PC-9 (cell line): ENCODE data around the gene GPR176. TPM values are rescaled to one million over a fixed set of nuclear protein-coding genes. Genes with fewer than 3 reads are reported as not detected.

Experiments
- BruUV-seq: library from RNA; stranded (reverse); fragments of 400-500 nt; replicated peaks from 2 replicates; lab custom pipeline; 2021; lab: Mats Ljungman, UMichigan
- CTCF ChIA-PET: fragments of 300-600 bp; sonication (Branson Sonifier 250); formaldehyde crosslinking; loops from one replicate; lab custom pipeline; 2022; ENCODE audit warnings: antibody characterized with exemption; lab: Charles Lee
- POLR2A ChIA-PET: fragments of 300-600 bp; sonication (Branson Sonifier 250); formaldehyde crosslinking; loops from one replicate; lab custom pipeline; 2022; ENCODE audit warnings: antibody characterized with exemption; ENCODE audit not compliant: unreplicated experiment; lab: Charles Lee
- DNase-seq, 2 experiments: peaks; one replicate each; pipeline versions ENCODE4 v3.0.0 to v3.0.0-alpha.2; 2015 to 2022; ENCODE audit warnings: mixed read lengths in 1 of 2
- H2AFZ ChIP-seq: fragments of 200-600 bp; sonication (generic); 2 replicates; pipeline ENCODE4 v1.8.1; 2017; ENCODE audit warnings: antibody characterized with exemption
- H3F3A ChIP-seq: fragments of 200-600 bp; sonication (generic); 2 replicates; pipeline ENCODE4 v1.8.1; 2017; ENCODE audit warnings: antibody characterized with exemption, mild to moderate bottlenecking, low read depth; ENCODE audit not compliant: insufficient read depth
- H3K27ac ChIP-seq: fragments of 200-600 bp; sonication (generic); 2 replicates; pipeline ENCODE4 v1.6.1; 2016; ENCODE audit warnings: mixed run types
- H3K27me3 ChIP-seq: fragments of 200-600 bp; sonication (generic); 2 replicates; pipeline ENCODE4 v1.6.1; 2016; ENCODE audit warnings: low read depth, mixed run types; ENCODE audit not compliant: insufficient read depth
- H3K36me3 ChIP-seq: fragments of 200-600 bp; sonication (generic); 2 replicates; pipeline ENCODE4 v1.6.1; 2016; ENCODE audit warnings: low read depth, mixed run types
- H3K4me1 ChIP-seq: fragments of 200-600 bp; sonication (generic); replicated peaks from 2 replicates; pipeline ENCODE4 v1.6.1; 2016; ENCODE audit warnings: mixed run types; ENCODE audit not compliant: insufficient read depth
- H3K4me2 ChIP-seq: fragments of 200-600 bp; sonication (generic); 2 replicates; pipeline ENCODE4 v1.6.1; 2017; ENCODE audit warnings: mixed run types
- H3K4me3 ChIP-seq: fragments of 200-600 bp; sonication (generic); 2 replicates; pipeline ENCODE4 v1.6.1; 2016; ENCODE audit warnings: mixed run types
- H3K79me2 ChIP-seq: fragments of 200-600 bp; sonication (generic); 2 replicates; pipeline ENCODE4 v1.6.1; 2017; ENCODE audit warnings: low read depth, mixed run types
- H3K9me2 ChIP-seq: fragments of 200-600 bp; sonication (generic); 2 replicates; pipeline ENCODE4 v1.8.1; 2017; ENCODE audit warnings: mild to moderate bottlenecking; ENCODE audit not compliant: insufficient read depth
- H3K9me3 ChIP-seq: fragments of 200-600 bp; sonication (generic); 2 replicates; pipeline ENCODE4 v1.8.1; 2016; ENCODE audit warnings: low read depth; ENCODE audit not compliant: insufficient read depth
- H4K20me1 ChIP-seq: fragments of 200-600 bp; sonication (generic); 2 replicates; pipeline ENCODE4 v1.8.1; 2017; ENCODE audit not compliant: insufficient read depth
- EZH2 ChIP-seq: fragments of 200-600 bp; sonication (generic); IDR thresholded peaks from 2 replicates; pipeline ENCODE4 v1.8.0; 2017; ENCODE audit warnings: antibody characterized with exemption, low read depth
- intact Hi-C: fragments of 100-400 bp; cut with micrococcal nuclease; formaldehyde crosslinking; loops from one replicate; pipeline ENCODE4 v1.10.0; 2022; ENCODE audit not compliant: unreplicated experiment
- total RNA-seq: library from RNA; stranded (reverse); gene quantifications from 2 replicates; pipeline ENCODE4 v1.2.3, GENCODE V29; 2021
- TF ChIP-seq, protein P1 (sequence below): fragments of 200-600 bp; sonication (generic); conservative IDR thresholded peaks from 2 replicates; pipeline ENCODE4 v1.6.1; 2017; ENCODE audit warnings: mixed run types, antibody characterized with exemption, mild to moderate bottlenecking, moderate library complexity

GPR176 gene
- total RNA-seq, 1 experiment from 2014 or later = 4.7 TPM

- Histone ChIP-seq H3K27ac (no peak overlapping the region), H4K20me1 (no peaks in the 10 kb centered on the region), H3K27me3 (no peaks in the 10 kb centered on the region), H3K4me2 (peak overlapping the region; percentile 86), H3K4me3 (peak overlapping the region; percentile 69; the same call in 1 of the 2 replicates), H3K9me3 (no peaks in the 10 kb centered on the region), H3F3A (peaks cover 3% of the 10 kb centered on the region; the same call in 1 of the 2 replicates), H3K36me3 (no peaks in the 10 kb centered on the region), H3K9me2 (no peaks in the 10 kb centered on the region), H2AFZ (0 out of 2 replicates have a peak overlapping the region, but pooled peaks have one; percentile 98), H3K4me1 (peaks cover 24% of the 10 kb centered on the region), H3K79me2 (no peaks in the 10 kb centered on the region)
- ChIA-PET CTCF (no interaction called here), POLR2A (no interaction called here)
- intact Hi-C loops = no loop called here
- no peak for DNase-seq
- TF ChIP-seq, protein P1, sequence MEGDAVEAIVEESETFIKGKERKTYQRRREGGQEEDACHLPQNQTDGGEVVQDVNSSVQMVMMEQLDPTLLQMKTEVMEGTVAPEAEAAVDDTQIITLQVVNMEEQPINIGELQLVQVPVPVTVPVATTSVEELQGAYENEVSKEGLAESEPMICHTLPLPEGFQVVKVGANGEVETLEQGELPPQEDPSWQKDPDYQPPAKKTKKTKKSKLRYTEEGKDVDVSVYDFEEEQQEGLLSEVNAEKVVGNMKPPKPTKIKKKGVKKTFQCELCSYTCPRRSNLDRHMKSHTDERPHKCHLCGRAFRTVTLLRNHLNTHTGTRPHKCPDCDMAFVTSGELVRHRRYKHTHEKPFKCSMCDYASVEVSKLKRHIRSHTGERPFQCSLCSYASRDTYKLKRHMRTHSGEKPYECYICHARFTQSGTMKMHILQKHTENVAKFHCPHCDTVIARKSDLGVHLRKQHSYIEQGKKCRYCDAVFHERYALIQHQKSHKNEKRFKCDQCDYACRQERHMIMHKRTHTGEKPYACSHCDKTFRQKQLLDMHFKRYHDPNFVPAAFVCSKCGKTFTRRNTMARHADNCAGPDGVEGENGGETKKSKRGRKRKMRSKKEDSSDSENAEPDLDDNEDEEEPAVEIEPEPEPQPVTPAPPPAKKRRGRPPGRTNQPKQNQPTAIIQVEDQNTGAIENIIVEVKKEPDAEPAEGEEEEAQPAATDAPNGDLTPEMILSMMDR = no peak
- no peak for TF ChIP-seq EZH2
- no TSS peak for BruUV-seq
These were observed 687 bp downstream of the GPR176 start for GRCh38 chr15:39919411-39919747.

GRCh38 chr15:39918688-39919385 lies 1.2 kb downstream of the GPR176 start:
- Histone ChIP-seq H3K4me2 (peak overlapping the region; percentile 86), H3K36me3 (no peaks in the 10 kb centered on the region), H3K9me3 (no peaks in the 10 kb centered on the region), H3K27ac (no peak overlapping the region), H3K4me3 (peak overlapping the region; percentile 34; the same call in 1 of the 2 replicates), H2AFZ (no peak overlapping the region), H3K27me3 (no peaks in the 10 kb centered on the region), H3K79me2 (no peaks in the 10 kb centered on the region), H3K9me2 (no peaks in the 10 kb centered on the region), H3F3A (peaks cover 3% of the 10 kb centered on the region; the same call in 1 of the 2 replicates), H3K4me1 (peaks cover 24% of the 10 kb centered on the region), H4K20me1 (no peaks in the 10 kb centered on the region)
- TF ChIP-seq, protein P1 = no peak
- TF ChIP-seq EZH2 = no peak
- TSS peak; percentile 22 for BruUV-seq
- intact Hi-C loops = no loop called here
- POLR2A ChIA-PET = no interaction called here
- CTCF ChIA-PET = no interaction called here
- DNase-seq = peak in 1 of 2 experiments; percentile 51

- DNase-seq = no peak
- H3K4me3 ChIP-seq = no peak overlapping the region
- intact Hi-C loops = no loop called here
- no peaks in the 10 kb centered on the region for H4K20me1 ChIP-seq
- ChIA-PET POLR2A (no interaction called here), CTCF (no interaction called here)
- H3K36me3 ChIP-seq = no peaks in the 10 kb centered on the region
- TF ChIP-seq, protein P1 = no peak
- no peak for TF ChIP-seq EZH2
- H3K4me2 ChIP-seq = no peak overlapping the region
- H3K9me3 ChIP-seq = no peaks in the 10 kb centered on the region
- no peaks in the 10 kb centered on the region for H3K9me2 ChIP-seq
- H2AFZ ChIP-seq = no peak overlapping the region
- no TSS peak for BruUV-seq
- no peaks in the 10 kb centered on the region for H3K27me3 ChIP-seq
- peaks cover 3% of the 10 kb centered on the region; the same call in 1 of the 2 replicates for H3F3A ChIP-seq
- H3K27ac ChIP-seq = no peak overlapping the region
- H3K79me2 ChIP-seq = no peaks in the 10 kb centered on the region
- peaks cover 18% of the 10 kb centered on the region for H3K4me1 ChIP-seq
These were observed 5.1 kb downstream of the GPR176 start for GRCh38 chr15:39914977-39915376.
